ENCODE data around the gene RNASE1. TPM values are rescaled to one million over a fixed set of nuclear protein-coding genes. Genes with fewer than 3 reads are reported as not detected.

Gene RNASE1
- polyA plus RNA-seq, 1 donor (not counting 4 experiments of a cell fraction or from before 2014, with no cell fraction given): 0.09 TPM

DNA sequence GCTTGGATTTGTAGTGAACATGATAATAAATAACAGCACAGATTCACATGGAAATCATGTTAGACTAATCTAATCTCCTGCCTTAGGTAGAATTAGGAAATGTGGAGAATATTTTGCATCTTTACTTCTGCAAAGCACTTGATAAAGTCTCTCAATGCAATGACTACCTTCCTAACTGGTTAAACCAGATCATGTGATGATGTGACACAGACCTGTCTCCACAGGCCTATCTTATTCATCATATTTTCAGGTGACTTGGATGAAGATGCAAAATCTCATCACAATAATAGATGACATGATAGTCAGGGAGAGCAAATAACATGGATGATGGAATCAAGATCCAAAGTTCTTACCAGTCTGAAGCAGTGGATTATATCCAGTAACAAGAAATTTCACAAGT is 38.5 kb upstream of the RNASE1 start:
- H3K27ac ChIP-seq (ENCODE audit: control insufficient read depth, insufficient read depth, low read length): no peak overlapping the region
- dilution Hi-C loops (cut with MboI; ENCODE audit: extremely low pct_ligation_motif_present, low sequenced_read_pairs): no loop called here
- no peaks in the 10 kb centered on the region for H4K20me1 ChIP-seq (ENCODE audit: control insufficient read depth, extremely low read depth, insufficient read depth, low read length)

DNA sequence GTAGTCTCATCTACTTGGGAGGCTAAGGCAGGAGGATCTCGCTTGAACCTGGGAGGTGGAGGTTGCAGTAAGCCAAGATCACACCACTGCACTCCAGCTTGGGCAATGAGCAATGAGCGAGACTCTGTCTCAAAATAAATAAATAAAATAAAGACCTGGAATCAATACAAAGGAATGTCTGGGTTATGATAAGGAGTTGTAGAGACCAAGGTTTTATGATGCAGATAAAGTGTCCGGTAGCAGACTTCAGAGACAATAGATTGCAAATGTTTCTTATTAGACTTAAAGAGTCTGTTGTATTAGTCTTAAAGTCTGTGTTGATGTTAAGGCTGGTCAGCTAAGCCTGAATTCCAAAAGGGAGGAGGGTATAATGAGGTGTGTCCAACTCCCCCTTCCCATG is 35.2 kb upstream of the RNASE1 start:
- Histone ChIP-seq H3K9me3 (ENCODE audit: control insufficient read depth, low read depth, low read length) (no peaks in the 10 kb centered on the region), H3K4me2 (ENCODE audit: control insufficient read depth, extremely low read depth, insufficient read depth, low read depth, low read length) (no peak overlapping the region), H3K79me2 (ENCODE audit: control insufficient read depth, insufficient read depth, low read length) (no peaks in the 10 kb centered on the region), H3K9me1 (ENCODE audit: control insufficient read depth, extremely low read depth, insufficient read depth, low read length) (no peaks in the 10 kb centered on the region), H3K4me1 (ENCODE audit: control insufficient read depth, extremely low read depth, insufficient read depth, low read length) (no peaks in the 10 kb centered on the region), H4K20me1 (ENCODE audit: control insufficient read depth, extremely low read depth, insufficient read depth, low read length) (no peaks in the 10 kb centered on the region), H3K36me3 (ENCODE audit: control insufficient read depth in 2 of 2, extremely low read depth in 1 of 2, insufficient read depth in 2 of 2, low read length in 2 of 2) (no peaks in the 10 kb centered on the region), H3K27ac (ENCODE audit: control insufficient read depth, insufficient read depth, low read length) (no peak overlapping the region), H3K4me3 (ENCODE audit: control insufficient read depth in 2 of 3, extremely low read depth in 1 of 3, insufficient read depth in 2 of 3, low read depth in 1 of 3, low read length in 3 of 3) (no peak overlapping the region), H3K27me3 (ENCODE audit: control insufficient read depth, extremely low read depth, insufficient read depth, low read length) (no peaks in the 10 kb centered on the region), H2AFZ (ENCODE audit: control insufficient read depth, low read length) (no peak overlapping the region), H3K9ac (ENCODE audit: control insufficient read depth, extremely low read depth, insufficient read depth, low read length) (no peak overlapping the region)
- dilution Hi-C loops (cut with MboI; ENCODE audit: extremely low pct_ligation_motif_present, low sequenced_read_pairs): no loop called here
- TF ChIP-seq EZH2 (IDR thresholded peaks at IDR 0.05; ENCODE audit: low read length): no peak
- TF ChIP-seq CTCF (optimal IDR thresholded peaks at IDR 0.05 in 1 of 3, IDR thresholded peaks at IDR 0.05 in 1 of 3, conservative IDR thresholded peaks at IDR 0.05 in 1 of 3; ENCODE audit: extremely low read depth in 1 of 3, insufficient read depth in 2 of 3, low read length in 3 of 3): no peak
- FAIRE-seq (no peak), DNase-seq (ENCODE audit: low read depth, low spot score) (no peak)

More for the DNA sequence above, 38.5 kb upstream of the RNASE1 start:
- H3K27me3 ChIP-seq (ENCODE audit: control insufficient read depth, extremely low read depth, insufficient read depth, low read length): no peaks in the 10 kb centered on the region
- H3K79me2 ChIP-seq (ENCODE audit: control insufficient read depth, insufficient read depth, low read length): no peaks in the 10 kb centered on the region
- no peak overlapping the region for H2AFZ ChIP-seq (ENCODE audit: control insufficient read depth, low read length)
- H3K9me1 ChIP-seq (ENCODE audit: control insufficient read depth, extremely low read depth, insufficient read depth, low read length): no peaks in the 10 kb centered on the region
- H3K36me3 ChIP-seq (ENCODE audit: control insufficient read depth in 2 of 2, extremely low read depth in 1 of 2, insufficient read depth in 2 of 2, low read length in 2 of 2): no peaks in the 10 kb centered on the region
- no peak overlapping the region for H3K4me2 ChIP-seq (ENCODE audit: control insufficient read depth, extremely low read depth, insufficient read depth, low read depth, low read length)
- no peak for DNase-seq (ENCODE audit: low read depth, low spot score)
- FAIRE-seq: no peak
- H3K4me3 ChIP-seq (ENCODE audit: control insufficient read depth in 2 of 3, extremely low read depth in 1 of 3, insufficient read depth in 2 of 3, low read depth in 1 of 3, low read length in 3 of 3): no peak overlapping the region
- H3K9me3 ChIP-seq (ENCODE audit: control insufficient read depth, low read depth, low read length): no peaks in the 10 kb centered on the region
- TF ChIP-seq CTCF (optimal IDR thresholded peaks at IDR 0.05 in 1 of 3, IDR thresholded peaks at IDR 0.05 in 1 of 3, conservative IDR thresholded peaks at IDR 0.05 in 1 of 3; ENCODE audit: extremely low read depth in 1 of 3, insufficient read depth in 2 of 3, low read length in 3 of 3) (no peak), EZH2 (IDR thresholded peaks at IDR 0.05; ENCODE audit: low read length) (no peak)
- no peaks in the 10 kb centered on the region for H3K4me1 ChIP-seq (ENCODE audit: control insufficient read depth, extremely low read depth, insufficient read depth, low read length)
- no peak overlapping the region for H3K9ac ChIP-seq (ENCODE audit: control insufficient read depth, extremely low read depth, insufficient read depth, low read length)
